Measurements from ENCODE around the gene CDH4.
A peak's percentile ranks its signal among the peaks of the same experiment; 100 is the strongest.

CDH4 gene

DNA sequence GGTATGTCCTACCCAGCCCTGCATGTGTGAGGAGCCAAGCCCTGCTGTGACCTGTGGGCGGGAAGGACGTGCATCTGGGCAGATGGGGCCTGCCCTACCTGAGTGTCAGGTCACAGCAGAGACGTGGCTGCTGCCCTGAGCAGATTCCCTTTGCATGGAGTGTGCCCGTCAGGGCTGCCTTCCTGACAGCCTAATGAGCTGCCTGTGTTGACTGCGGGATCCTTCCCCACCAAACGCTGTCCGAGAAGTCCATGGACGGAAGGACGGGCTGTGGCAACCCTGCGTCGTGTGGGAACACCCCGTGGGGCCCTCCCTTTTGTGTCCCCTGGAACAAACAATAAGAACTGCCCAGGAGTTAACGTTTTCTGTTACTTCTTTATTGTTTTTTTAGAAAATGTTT lies 343.2 kb downstream of the CDH4 start:
- H3K4me3 ChIP-seq (ENCODE audit: low read depth, low read length): no peak overlapping the region
- TF ChIP-seq, protein P1, sequence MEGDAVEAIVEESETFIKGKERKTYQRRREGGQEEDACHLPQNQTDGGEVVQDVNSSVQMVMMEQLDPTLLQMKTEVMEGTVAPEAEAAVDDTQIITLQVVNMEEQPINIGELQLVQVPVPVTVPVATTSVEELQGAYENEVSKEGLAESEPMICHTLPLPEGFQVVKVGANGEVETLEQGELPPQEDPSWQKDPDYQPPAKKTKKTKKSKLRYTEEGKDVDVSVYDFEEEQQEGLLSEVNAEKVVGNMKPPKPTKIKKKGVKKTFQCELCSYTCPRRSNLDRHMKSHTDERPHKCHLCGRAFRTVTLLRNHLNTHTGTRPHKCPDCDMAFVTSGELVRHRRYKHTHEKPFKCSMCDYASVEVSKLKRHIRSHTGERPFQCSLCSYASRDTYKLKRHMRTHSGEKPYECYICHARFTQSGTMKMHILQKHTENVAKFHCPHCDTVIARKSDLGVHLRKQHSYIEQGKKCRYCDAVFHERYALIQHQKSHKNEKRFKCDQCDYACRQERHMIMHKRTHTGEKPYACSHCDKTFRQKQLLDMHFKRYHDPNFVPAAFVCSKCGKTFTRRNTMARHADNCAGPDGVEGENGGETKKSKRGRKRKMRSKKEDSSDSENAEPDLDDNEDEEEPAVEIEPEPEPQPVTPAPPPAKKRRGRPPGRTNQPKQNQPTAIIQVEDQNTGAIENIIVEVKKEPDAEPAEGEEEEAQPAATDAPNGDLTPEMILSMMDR (IDR thresholded peaks at IDR 0.05; ENCODE audit: low read depth, low read length): no peak
- no peak for DNase-seq (ENCODE audit: low read depth, low spot score)
- in situ Hi-C loops (cut with HindIII; ENCODE audit: low sequenced_read_pairs): no loop called here

GRCh38 chr20:61596687-61597330 lies 344.7 kb downstream of the CDH4 start:
- in situ Hi-C loops (cut with HindIII; ENCODE audit: low sequenced_read_pairs): no loop called here
- TF ChIP-seq, protein P1 (IDR thresholded peaks at IDR 0.05; ENCODE audit: low read depth, low read length): no peak
- H3K4me3 ChIP-seq (ENCODE audit: low read depth, low read length): no peak overlapping the region
- DNase-seq (ENCODE audit: low read depth, low spot score): peak; percentile 22

GRCh38 chr20:61597996-61598395 lies 345.9 kb downstream of the CDH4 start:
- DNase-seq (ENCODE audit: low read depth, low spot score): no peak
- in situ Hi-C loops (cut with HindIII; ENCODE audit: low sequenced_read_pairs): no loop called here
- H3K4me3 ChIP-seq (ENCODE audit: low read depth, low read length): no peak overlapping the region
- TF ChIP-seq, protein P1 (IDR thresholded peaks at IDR 0.05; ENCODE audit: low read depth, low read length): no peak

GRCh38 chr20:61598586-61598985 lies 346.5 kb downstream of the CDH4 start:
- DNase-seq (ENCODE audit: low read depth, low spot score): no peak
- no peak overlapping the region for H3K4me3 ChIP-seq (ENCODE audit: low read depth, low read length)
- in situ Hi-C loops (cut with HindIII; ENCODE audit: low sequenced_read_pairs): no loop called here
- TF ChIP-seq, protein P1 (IDR thresholded peaks at IDR 0.05; ENCODE audit: low read depth, low read length): no peak

- DNase-seq (ENCODE audit: low read depth, low spot score): no peak
- no peak overlapping the region for H3K4me3 ChIP-seq (ENCODE audit: low read depth, low read length)
- TF ChIP-seq, protein P1 (IDR thresholded peaks at IDR 0.05; ENCODE audit: low read depth, low read length): no peak
- in situ Hi-C loops (cut with HindIII; ENCODE audit: low sequenced_read_pairs): no loop called here
Observed at GRCh38 chr20:61599061-61599531, 347.0 kb downstream of the CDH4 start.

DNA sequence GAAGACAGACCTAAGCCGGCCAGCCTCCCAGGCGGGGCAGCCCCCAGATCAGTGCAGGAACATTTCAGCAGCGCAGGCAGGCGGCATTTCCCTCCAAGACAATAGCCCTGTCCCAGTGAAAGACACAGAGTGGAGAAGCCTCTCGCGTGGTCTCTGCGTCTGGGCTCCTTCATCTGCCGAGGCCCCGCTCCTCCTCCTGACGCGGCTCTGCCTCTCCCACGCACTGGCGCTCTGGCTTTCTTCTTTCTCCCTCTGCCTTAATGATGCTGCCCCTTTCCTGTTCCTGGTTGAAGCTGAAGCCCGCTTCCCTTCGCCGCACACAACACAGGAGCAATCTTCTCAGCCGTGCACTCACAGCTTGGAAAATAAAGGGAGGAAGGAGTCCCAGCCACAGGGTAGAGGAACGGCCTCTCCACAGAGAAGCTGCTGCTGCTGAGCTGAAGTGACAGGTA lies 347.5 kb downstream of the CDH4 start:
- TF ChIP-seq, protein P1 (IDR thresholded peaks at IDR 0.05; ENCODE audit: low read depth, low read length): no peak
- no peak overlapping the region for H3K4me3 ChIP-seq (ENCODE audit: low read depth, low read length)
- in situ Hi-C loops (cut with HindIII; ENCODE audit: low sequenced_read_pairs): no loop called here

More for the DNA sequence above, 347.5 kb downstream of the CDH4 start:
- DNase-seq (ENCODE audit: low read depth, low spot score): no peak

Data from astrocyte of the spinal cord (primary cell).